ENCODE results near the gene EPHA7.

Gene EPHA7

GRCh38 chr6:93351222-93351621 lies 68.1 kb downstream of the EPHA7 start:
- peaks cover 16% of the 10 kb centered on the region for H3K4me1 ChIP-seq
- TF ChIP-seq CTCF (IDR thresholded peaks at IDR 0.05): no peak
- H3K36me3 ChIP-seq (ENCODE audit: control insufficient read depth, insufficient read depth, low read length): no peaks in the 10 kb centered on the region
- no peak overlapping the region for H3K27ac ChIP-seq
- H3K4me2 ChIP-seq (ENCODE audit: low read length): no peak overlapping the region
- H3K27me3 ChIP-seq (ENCODE audit: control insufficient read depth, insufficient read depth, low read length): no peaks in the 10 kb centered on the region
- H3K4me3 ChIP-seq (ENCODE audit: low read depth, low read length): no peak overlapping the region
- peaks cover 22% of the 10 kb centered on the region for H3K79me2 ChIP-seq
- no peaks in the 10 kb centered on the region for H3K9me3 ChIP-seq (ENCODE audit: control insufficient read depth, low read length)
- no peak overlapping the region for H2AFZ ChIP-seq
- H3K9ac ChIP-seq: no peak overlapping the region

- Histone ChIP-seq H3K27me3 (ENCODE audit: control insufficient read depth, insufficient read depth, low read length) (no peaks in the 10 kb centered on the region), H3K36me3 (ENCODE audit: control insufficient read depth, insufficient read depth, low read length) (no peaks in the 10 kb centered on the region), H3K4me3 (ENCODE audit: low read depth, low read length) (no peak overlapping the region), H3K4me2 (ENCODE audit: low read length) (no peak overlapping the region), H3K4me1 (peaks cover 14% of the 10 kb centered on the region), H3K27ac (no peak overlapping the region), H3K79me2 (peaks cover 22% of the 10 kb centered on the region), H2AFZ (no peak overlapping the region), H3K9me3 (ENCODE audit: control insufficient read depth, low read length) (no peaks in the 10 kb centered on the region), H3K9ac (no peak overlapping the region)
- no peak for TF ChIP-seq CTCF (IDR thresholded peaks at IDR 0.05)
Measured at GRCh38 chr6:93350774-93351173, 68.6 kb downstream of the EPHA7 start.

GRCh38 chr6:93344333-93344835 lies 75.0 kb downstream of the EPHA7 start:
- no peaks in the 10 kb centered on the region for H3K9me3 ChIP-seq (ENCODE audit: control insufficient read depth, low read length)
- H3K9ac ChIP-seq: no peak overlapping the region
- no peak for TF ChIP-seq CTCF (IDR thresholded peaks at IDR 0.05)
- no peak overlapping the region for H2AFZ ChIP-seq
- no peaks in the 10 kb centered on the region for H3K27me3 ChIP-seq (ENCODE audit: control insufficient read depth, insufficient read depth, low read length)
- no peak overlapping the region for H3K4me2 ChIP-seq (ENCODE audit: low read length)
- no peaks in the 10 kb centered on the region for H3K36me3 ChIP-seq (ENCODE audit: control insufficient read depth, insufficient read depth, low read length)
- peaks cover 8% of the 10 kb centered on the region for H3K4me1 ChIP-seq
- peaks cover 5% of the 10 kb centered on the region for H3K79me2 ChIP-seq
- no peak overlapping the region for H3K27ac ChIP-seq
- no peak overlapping the region for H3K4me3 ChIP-seq (ENCODE audit: low read depth, low read length)

DNA sequence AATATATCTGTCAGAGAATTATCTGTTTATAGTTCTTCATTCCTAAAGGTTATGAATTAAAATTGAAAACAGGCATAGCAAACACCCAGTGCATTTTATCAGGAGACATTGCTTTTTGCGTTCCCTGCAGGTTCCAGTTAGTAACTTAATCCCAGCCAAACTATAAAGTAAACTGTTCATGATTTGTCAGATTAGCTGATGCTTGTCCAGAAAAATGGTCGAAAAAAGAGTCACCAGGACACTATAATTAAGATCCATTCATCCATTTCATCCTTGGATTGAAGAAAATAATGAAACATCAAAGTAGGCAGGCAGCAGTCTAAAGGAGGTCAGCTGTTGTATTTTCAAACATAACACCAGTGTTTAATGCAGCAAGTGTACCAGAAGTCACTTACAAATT lies 75.9 kb downstream of the EPHA7 start:
- peaks cover 5% of the 10 kb centered on the region for H3K79me2 ChIP-seq
- no peak for TF ChIP-seq CTCF (IDR thresholded peaks at IDR 0.05)
- H3K27ac ChIP-seq: no peak overlapping the region

DNA sequence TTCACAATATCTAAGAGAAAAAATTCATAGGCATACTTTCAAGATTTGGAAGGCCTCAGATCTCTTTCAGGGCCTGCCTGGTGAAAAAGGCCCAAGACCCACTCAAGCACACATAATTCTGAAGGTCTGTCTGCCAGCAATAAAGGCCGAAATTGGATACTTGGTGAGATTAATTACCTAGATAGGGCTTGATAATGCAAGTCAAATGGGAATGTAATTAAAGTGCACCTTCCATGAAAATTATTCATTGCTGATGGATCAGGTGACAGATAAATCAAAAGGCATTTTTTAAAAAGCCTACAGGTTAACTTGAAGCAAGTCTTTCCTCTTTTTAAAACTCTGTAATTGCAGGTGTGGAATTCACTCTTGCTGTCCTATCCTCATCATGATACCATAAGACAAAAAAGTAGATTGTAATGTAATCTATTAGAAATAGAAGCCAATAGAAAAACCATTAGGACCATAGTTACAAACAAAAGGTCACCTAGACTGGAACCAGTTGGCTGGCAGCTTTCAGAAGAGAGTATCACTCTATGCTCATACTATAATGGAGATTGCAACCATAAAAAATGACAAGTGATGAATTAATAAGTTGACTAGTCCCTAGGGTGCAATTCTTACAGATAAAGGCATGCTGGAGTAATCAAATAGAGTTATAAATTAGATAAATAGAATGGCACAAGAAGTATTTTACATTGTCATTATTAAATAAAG lies 77.3 kb downstream of the EPHA7 start:
- TF ChIP-seq CTCF (IDR thresholded peaks at IDR 0.05): no peak
- H3K4me3 ChIP-seq (ENCODE audit: low read depth, low read length): no peak overlapping the region
- no peak overlapping the region for H2AFZ ChIP-seq
- H3K9me3 ChIP-seq (ENCODE audit: control insufficient read depth, low read length): no peaks in the 10 kb centered on the region
- no peak overlapping the region for H3K4me2 ChIP-seq (ENCODE audit: low read length)
- H3K36me3 ChIP-seq (ENCODE audit: control insufficient read depth, insufficient read depth, low read length): no peaks in the 10 kb centered on the region
- peaks cover 10% of the 10 kb centered on the region for H3K4me1 ChIP-seq
- H3K79me2 ChIP-seq: peaks cover 5% of the 10 kb centered on the region
- no peak overlapping the region for H3K27ac ChIP-seq
- H3K9ac ChIP-seq: no peak overlapping the region
- H3K27me3 ChIP-seq (ENCODE audit: control insufficient read depth, insufficient read depth, low read length): no peaks in the 10 kb centered on the region

More for the DNA sequence above, 75.9 kb downstream of the EPHA7 start:
- Histone ChIP-seq H3K4me1 (peaks cover 8% of the 10 kb centered on the region), H3K36me3 (ENCODE audit: control insufficient read depth, insufficient read depth, low read length) (no peaks in the 10 kb centered on the region), H3K4me2 (ENCODE audit: low read length) (no peak overlapping the region), H3K4me3 (ENCODE audit: low read depth, low read length) (no peak overlapping the region), H3K27me3 (ENCODE audit: control insufficient read depth, insufficient read depth, low read length) (no peaks in the 10 kb centered on the region), H2AFZ (no peak overlapping the region), H3K9ac (no peak overlapping the region), H3K9me3 (ENCODE audit: control insufficient read depth, low read length) (no peaks in the 10 kb centered on the region)

Data from parathyroid adenoma (tissue), 2 donors.